Aorta (tissue), 5 donors: Measurements from ENCODE around the gene PARD3. TPM values are rescaled to one million over a fixed set of nuclear protein-coding genes. Genes with fewer than 3 reads are reported as not detected.

Experiments
- ATAC-seq: fragments of 200-7000 bp; cut with Tn5 transposase; one replicate; pipeline ENCODE4 v1.9.1; 2022; ENCODE audit warnings: moderate library complexity; ENCODE audit not compliant: low FRiP score
- DNase-seq, 2 donors: peaks; one replicate each; pipeline ENCODE4 v3.0.0-alpha.2; 2020
- H3K27ac ChIP-seq, 2 donors: one replicate each; pipeline ENCODE4 v1.5.1; 2013; ENCODE audit warnings: low read length in 2 of 2, mild to moderate bottlenecking in 2 of 2, moderate library complexity in 2 of 2, control low read depth in 1 of 2, inconsistent platforms in 1 of 2, low read depth in 1 of 2
- H3K27me3 ChIP-seq, 2 donors: one replicate each; pipeline ENCODE4 v1.6.1; 2013; ENCODE audit warnings: control low read depth in 1 of 2, low read length in 1 of 2, mild to moderate bottlenecking in 1 of 2, moderate library complexity in 1 of 2; ENCODE audit not compliant: insufficient read depth in 2 of 2, control insufficient read depth in 1 of 2
- H3K36me3 ChIP-seq, 2 donors: one replicate each; pipeline ENCODE4 v1.6.1; 2013; ENCODE audit warnings: control low read depth in 1 of 2, low read length in 1 of 2, mild to moderate bottlenecking in 1 of 2; ENCODE audit not compliant: insufficient read depth in 2 of 2, control insufficient read depth in 1 of 2
- H3K4me1 ChIP-seq, 2 donors: one replicate each; pipeline ENCODE4 v1.6.1; 2013; ENCODE audit warnings: low read length in 2 of 2, control low read depth in 1 of 2, mild to moderate bottlenecking in 1 of 2, moderate library complexity in 1 of 2; ENCODE audit not compliant: insufficient read depth in 2 of 2, control insufficient read depth in 1 of 2
- H3K4me3 ChIP-seq, 2 donors: one replicate each; pipeline ENCODE4 v1.5.1; 2013; ENCODE audit warnings: low read length in 2 of 2, control low read depth in 1 of 2, mild to moderate bottlenecking in 1 of 2
- H3K9me3 ChIP-seq: one replicate; pipeline ENCODE4 v1.6.1; 2013; ENCODE audit warnings: mild to moderate bottlenecking, low read length; ENCODE audit not compliant: control insufficient read depth
- WGBS, 2 donors: extraction: QIAGEN DNeasy Blood & Tissue Kit; methylation state at CpG; one replicate each; pipeline ENCODE4 v1.1.7; 2013; 5-methylcytosine and 5-hydroxymethylcytosine counted together
- intact Hi-C, 2 donors: fragments of 100-400 bp; cut with DNase I; formaldehyde crosslinking; loops; one replicate each; pipeline versions ENCODE4 v1.14.2 to v1.15.0; 2022
- polyA plus RNA-seq, 2 donors: library from polyadenylated mRNA; stranded (reverse); fragments of 200-250 nt; gene quantifications; one replicate each; pipeline ENCODE4 v1.2.3, GENCODE V29; 2013
- total RNA-seq, 2 donors: library from RNA; stranded (reverse); fragmentation: NEBNext Ultra II Directional; extraction: Animal tissue kit (Norgen Biotek cat#: 25700); gene quantifications; one replicate each; pipeline ENCODE4 v1.2.1, GENCODE V29; 2021
- donor health status: healthy with polysubstance abuse.
- donor health status: Bipolar disorder and iron deficiency.
- donor health status: DM: no; HTN: no; CAD: no.
- donor health status: DM: no; HTN: no; CAD: no.
- donor health status: DM: yes; HTN: yes; CAD: no.

Gene PARD3
- total and polyA plus RNA-seq, 4 donors: 6.4 to 33.0 (median 28.7) TPM

DNA sequence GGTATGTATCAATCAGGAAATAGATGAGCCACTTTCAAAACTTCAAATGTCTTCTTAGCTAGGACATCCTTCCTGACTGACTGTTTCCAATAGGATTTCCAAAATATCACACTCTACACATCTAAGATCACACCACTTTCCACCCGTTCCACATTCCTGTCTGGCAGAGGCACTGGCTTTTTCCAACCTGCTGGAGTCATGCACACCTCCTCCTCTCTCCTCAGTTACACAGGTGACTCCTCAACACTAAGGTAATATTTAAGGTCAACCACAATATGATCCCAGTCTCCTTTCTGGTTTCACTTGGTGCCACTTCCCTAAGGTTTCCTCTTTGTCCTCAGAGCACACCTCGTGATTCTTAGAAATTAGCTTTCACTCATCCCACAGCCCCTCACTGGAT lies 196.5 kb downstream of the PARD3 start:
- Histone ChIP-seq H3K36me3 (no peaks in the 10 kb centered on the region), H3K9me3 (no peaks in the 10 kb centered on the region), H3K27ac (no peak overlapping the region), H3K4me1 (no peaks in the 10 kb centered on the region), H3K27me3 (no peaks in the 10 kb centered on the region), H3K4me3 (no peak overlapping the region)
- WGBS, 2 donors: 88 to 89% methylated on average over 2 of the region's 2 CpGs
- intact Hi-C loops: no loop called here
- ATAC-seq (no peak), DNase-seq (no peak)

DNA sequence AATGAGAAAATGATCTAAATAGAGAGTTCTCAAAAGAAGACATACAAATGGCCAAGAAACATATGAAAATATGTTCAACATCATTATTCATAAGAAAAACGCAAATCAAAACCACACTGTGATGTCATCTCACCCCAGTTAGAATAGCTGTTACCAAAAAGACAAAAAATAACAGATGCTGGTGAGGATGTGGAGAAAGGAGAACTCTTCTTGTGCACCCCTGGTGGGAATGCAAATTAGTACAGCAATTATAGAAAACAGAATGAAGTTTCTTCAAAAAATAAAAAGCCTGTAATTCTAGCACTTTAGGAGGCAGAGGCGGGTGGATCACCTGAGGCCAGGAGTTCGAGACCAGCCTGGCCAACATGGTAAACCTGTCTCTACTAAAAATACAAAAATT lies 199.3 kb downstream of the PARD3 start:
- intact Hi-C loops: no loop called here
- Histone ChIP-seq H3K4me1 (no peaks in the 10 kb centered on the region), H3K4me3 (no peak overlapping the region), H3K27ac (no peak overlapping the region), H3K9me3 (no peaks in the 10 kb centered on the region), H3K27me3 (no peaks in the 10 kb centered on the region), H3K36me3 (no peaks in the 10 kb centered on the region)
- DNase-seq (no peak), ATAC-seq (no peak)
- WGBS, 2 donors: 87 to 90% methylated on average over 3 of the region's 3 CpGs

DNA sequence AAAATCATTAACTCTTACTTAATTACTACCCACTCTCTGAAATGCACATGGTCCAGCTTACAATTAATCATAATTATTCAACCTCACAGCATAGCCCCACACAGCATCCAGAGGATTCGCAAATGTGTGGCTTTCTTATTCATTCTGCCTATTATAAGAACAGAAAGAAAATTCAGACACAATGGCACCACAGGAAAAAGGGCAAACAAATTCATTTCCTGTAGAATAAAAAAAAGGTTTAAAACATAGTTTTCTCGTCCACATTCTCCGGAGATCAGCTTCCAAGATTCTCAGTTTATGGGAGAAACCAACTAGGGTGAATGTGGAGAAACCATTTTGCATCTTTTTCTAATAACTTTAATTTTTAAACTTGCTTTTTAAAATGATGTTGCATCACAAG lies 201.6 kb downstream of the PARD3 start:
- intact Hi-C loops: no loop called here
- DNase-seq: no peak
- Histone ChIP-seq H3K9me3 (no peaks in the 10 kb centered on the region), H3K27me3 (no peaks in the 10 kb centered on the region), H3K4me1 (no peaks in the 10 kb centered on the region), H3K27ac (no peak overlapping the region), H3K4me3 (no peak overlapping the region), H3K36me3 (no peaks in the 10 kb centered on the region)
- WGBS, 2 donors: 81 to 90% methylated on average over 3 of the region's 3 CpGs
- ATAC-seq: no peak

DNA sequence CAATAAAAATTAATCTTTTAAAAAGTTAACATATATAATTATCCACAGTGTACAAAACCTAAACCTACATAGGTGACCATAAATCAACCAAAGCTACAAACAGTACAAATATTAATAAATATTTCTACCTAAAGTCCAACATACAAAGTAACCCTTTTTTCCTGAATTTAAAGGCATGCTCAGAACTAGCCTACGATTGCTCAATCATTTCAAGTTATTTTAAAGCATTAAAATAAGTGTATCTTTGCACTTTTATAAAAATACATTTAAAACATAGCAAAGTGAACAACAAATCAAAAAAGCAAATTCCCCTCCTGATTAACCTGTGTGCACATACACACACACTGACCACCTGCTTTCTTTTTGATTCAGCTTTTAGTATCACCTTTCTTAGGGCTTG lies 202.2 kb downstream of the PARD3 start:
- no peak for DNase-seq
- Histone ChIP-seq H3K36me3 (no peaks in the 10 kb centered on the region), H3K27ac (no peak overlapping the region), H3K4me3 (no peak overlapping the region), H3K9me3 (no peaks in the 10 kb centered on the region), H3K27me3 (no peaks in the 10 kb centered on the region), H3K4me1 (no peaks in the 10 kb centered on the region)
- 94 to 95% methylated on average over 1 of the region's 1 CpG for WGBS, 2 donors
- intact Hi-C loops: no loop called here
- ATAC-seq: no peak

DNA sequence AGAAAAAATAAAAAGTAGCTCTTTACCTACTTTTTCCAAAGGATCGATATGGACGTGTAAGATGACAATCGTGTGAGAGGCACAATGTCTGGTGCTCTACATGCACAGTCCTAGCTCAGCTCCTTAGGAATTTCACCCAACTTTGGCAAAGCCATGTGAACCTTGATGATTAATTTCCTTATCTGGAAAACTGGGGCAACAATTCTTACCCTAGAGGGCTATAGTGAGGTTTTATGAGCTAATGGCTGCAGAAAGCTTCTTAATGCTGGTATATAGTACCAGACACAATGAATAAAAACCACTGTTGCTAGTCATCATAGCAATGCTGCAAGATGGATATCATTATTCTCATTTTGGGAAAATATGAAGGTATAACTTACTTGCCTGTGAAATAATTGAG lies 202.7 kb downstream of the PARD3 start:
- no peak overlapping the region for H3K4me3 ChIP-seq
- H3K36me3 ChIP-seq: no peaks in the 10 kb centered on the region
- H3K27me3 ChIP-seq: no peaks in the 10 kb centered on the region
- no peak overlapping the region for H3K27ac ChIP-seq
- 97 to 99% methylated on average over 3 of the region's 3 CpGs for WGBS, 2 donors
- H3K9me3 ChIP-seq: no peaks in the 10 kb centered on the region
- no peak for DNase-seq
- no peak for ATAC-seq
- H3K4me1 ChIP-seq: no peaks in the 10 kb centered on the region
- intact Hi-C loops: no loop called here

DNA sequence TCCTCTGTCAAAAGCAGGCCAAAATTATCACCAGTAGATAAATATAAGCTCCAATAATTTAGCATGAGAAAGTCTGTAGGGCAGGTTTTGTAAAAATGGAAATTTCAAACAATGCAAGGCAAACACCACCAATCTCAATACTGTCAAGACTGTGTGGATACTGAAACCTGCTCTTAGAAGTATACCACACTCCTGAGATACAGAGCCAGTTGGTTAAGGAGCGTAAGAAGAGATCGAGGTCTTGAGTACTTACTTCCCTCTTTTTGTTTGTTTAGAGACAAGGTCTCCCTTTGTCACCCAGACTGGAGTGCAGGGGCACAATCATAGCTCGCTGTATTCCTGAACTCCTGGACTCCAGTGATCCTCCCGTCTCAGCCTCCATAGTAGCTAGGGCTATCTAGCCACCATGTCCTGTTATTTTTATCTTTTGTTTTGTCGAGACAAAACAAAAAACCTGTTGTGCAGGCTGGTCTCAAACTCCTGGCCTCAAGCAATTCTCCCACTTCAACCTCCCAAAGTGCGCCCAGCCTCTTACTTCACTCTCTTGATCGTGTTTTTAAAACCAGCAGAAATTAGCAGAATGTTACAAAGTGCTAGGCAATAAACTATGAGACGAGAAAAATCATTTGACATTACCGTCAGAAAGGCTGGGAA lies 205.7 kb downstream of the PARD3 start:
- intact Hi-C loops: no loop called here
- Histone ChIP-seq H3K36me3 (no peaks in the 10 kb centered on the region), H3K27ac (no peak overlapping the region), H3K4me1 (no peaks in the 10 kb centered on the region), H3K4me3 (no peak overlapping the region), H3K9me3 (no peaks in the 10 kb centered on the region), H3K27me3 (no peaks in the 10 kb centered on the region)
- WGBS, 2 donors: 93 to 96% methylated on average over 9 of the region's 9 CpGs
- DNase-seq (no peak), ATAC-seq (no peak)

DNA sequence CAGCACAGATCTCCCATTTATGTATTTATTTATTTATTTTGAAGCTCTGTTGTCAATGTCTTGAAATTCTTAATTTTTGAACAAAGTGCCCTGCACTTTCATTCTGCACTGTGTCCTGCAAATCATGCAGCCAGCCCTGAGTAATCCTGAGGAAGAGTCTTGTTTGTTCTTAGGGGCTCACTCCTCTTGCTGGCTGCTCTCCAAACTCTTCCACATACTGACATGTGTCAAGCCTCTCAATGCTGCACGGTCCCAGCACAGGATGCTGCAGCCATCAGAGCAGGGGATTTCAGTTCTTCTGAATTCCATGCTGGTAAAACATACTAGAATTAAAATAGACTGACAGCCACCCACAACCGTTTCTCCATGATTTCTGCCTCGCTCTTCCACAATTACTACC lies 207.2 kb downstream of the PARD3 start:
- intact Hi-C loops: no loop called here
- H3K36me3 ChIP-seq: no peaks in the 10 kb centered on the region
- H3K9me3 ChIP-seq: no peaks in the 10 kb centered on the region
- ATAC-seq (no peak), DNase-seq (no peak)
- H3K27ac ChIP-seq: no peak overlapping the region
- 65 to 73% methylated on average over 3 of the region's 3 CpGs for WGBS, 2 donors
- no peaks in the 10 kb centered on the region for H3K27me3 ChIP-seq
- no peaks in the 10 kb centered on the region for H3K4me1 ChIP-seq
- H3K4me3 ChIP-seq: no peak overlapping the region

DNA sequence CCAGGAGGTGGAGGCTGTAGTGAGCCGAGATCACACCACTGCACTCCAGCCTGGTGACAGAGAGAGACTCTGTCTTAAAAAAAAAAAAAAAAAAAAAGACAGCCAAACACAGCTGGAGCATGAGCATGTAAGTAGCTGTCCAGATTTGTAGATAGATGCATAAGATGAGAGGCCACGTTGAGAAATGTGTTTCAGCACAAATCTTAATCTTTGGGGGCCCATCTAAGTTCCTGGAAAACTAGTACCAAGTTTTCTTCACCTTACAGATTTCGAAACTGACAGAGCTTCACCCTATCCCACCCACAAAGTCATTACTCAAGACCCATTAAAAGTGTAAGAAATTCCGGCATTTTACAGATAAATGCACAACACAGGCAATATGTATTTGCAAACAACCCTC lies 208.2 kb downstream of the PARD3 start:
- ATAC-seq (no peak), DNase-seq (no peak)
- Histone ChIP-seq H3K4me1 (no peaks in the 10 kb centered on the region), H3K9me3 (no peaks in the 10 kb centered on the region), H3K27ac (no peak overlapping the region), H3K36me3 (no peaks in the 10 kb centered on the region), H3K4me3 (no peak overlapping the region), H3K27me3 (no peaks in the 10 kb centered on the region)
- intact Hi-C loops: no loop called here
- 85 to 87% methylated on average over 4 of the region's 4 CpGs for WGBS, 2 donors

DNA sequence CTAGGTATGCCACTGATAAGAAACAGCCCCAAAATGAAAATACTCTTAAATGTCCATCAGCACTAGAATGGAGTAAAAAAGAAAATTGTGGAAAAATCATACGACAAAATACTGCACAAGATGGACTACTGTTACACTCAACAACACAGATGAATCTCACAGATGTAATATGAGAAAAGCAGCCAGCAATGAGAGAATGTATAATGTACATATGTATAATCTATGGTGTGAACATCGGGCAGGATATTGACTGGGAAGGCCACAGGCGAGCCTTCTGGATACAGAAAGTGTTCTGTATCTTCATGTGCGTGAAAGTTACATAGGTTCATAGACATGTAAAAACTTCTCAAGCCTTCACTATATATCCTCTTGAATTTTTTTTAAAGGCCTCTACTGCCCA lies 212.6 kb downstream of the PARD3 start:
- H3K27ac ChIP-seq: no peak overlapping the region
- WGBS, 2 donors: 94 to 96% methylated on average over 4 of the region's 4 CpGs
- no peak overlapping the region for H3K4me3 ChIP-seq
- no peaks in the 10 kb centered on the region for H3K9me3 ChIP-seq
- H3K27me3 ChIP-seq: no peaks in the 10 kb centered on the region
- no peaks in the 10 kb centered on the region for H3K4me1 ChIP-seq
- no peaks in the 10 kb centered on the region for H3K36me3 ChIP-seq
- intact Hi-C loops: no loop called here
- ATAC-seq (no peak), DNase-seq (no peak)
